SK-N-SH (cell line): ENCODE measurements around the gene RILPL2. TPM values are rescaled to one million over a fixed set of nuclear protein-coding genes. Genes with fewer than 3 reads are reported as not detected.

Experiments used
- CTCF ChIA-PET: fragments of 300-600, 350-600 bp; formaldehyde crosslinking; extraction: SDS; loops from one replicate; lab custom pipeline; 2021; lab: Yijun Ruan, JAX
- POLR2A ChIA-PET: fragments of 350-600 bp; sonication (Branson Sonifier 250); formaldehyde crosslinking; extraction: SDS; loops from one replicate; lab custom pipeline; 2020; ENCODE audit warnings: antibody characterized with exemption, inconsistent platforms; lab: Yijun Ruan, JAX
- DNase-seq: peaks from one replicate; pipeline ENCODE4 v3.0.0; 2012
- H2AFZ ChIP-seq: fragments of 200-600 bp; sonication (generic); 2 replicates; pipeline ENCODE4 v1.8.1; 2016; ENCODE audit warnings: antibody characterized with exemption, mild to moderate bottlenecking, low read depth
- H3F3A ChIP-seq: fragments of 200-600 bp; sonication (generic); replicated peaks from 2 replicates; pipeline ENCODE3; 2016; ENCODE audit warnings: antibody characterized with exemption, mild to moderate bottlenecking; ENCODE audit not compliant: insufficient read depth
- H3K27ac ChIP-seq, 2 experiments: fragments of 200-500 bp in 1 of 2; fragments of 200-600 bp in 1 of 2; sonication (Bioruptor generic) in 1 of 2; sonication (generic), shearing (Covaris generic) in 1 of 2; 2 replicates each; pipeline versions ENCODE4 v1.5.1 to v1.6.1; 2014 to 2016; ENCODE audit warnings: low read depth in 2 of 2, inconsistent platforms in 1 of 2, low read length in 1 of 2, mild to moderate bottlenecking in 1 of 2, mixed read lengths in 1 of 2
- H3K27me3 ChIP-seq: fragments of 200-600 bp; sonication (generic), shearing (Covaris generic); 2 replicates; pipeline ENCODE4 v1.6.1; 2016; ENCODE audit warnings: mixed run types; ENCODE audit not compliant: insufficient read depth
- H3K36me3 ChIP-seq, 2 experiments: fragments of 200-500 bp in 1 of 2; fragments of 200-600 bp in 1 of 2; sonication (Bioruptor generic) in 1 of 2; sonication (generic) in 1 of 2; replicated peaks in 1 of 2; 2 replicates each; pipeline versions ENCODE3 to v1.5.1; 2014 to 2016; ENCODE audit warnings: low read length in 1 of 2, mild to moderate bottlenecking in 1 of 2; ENCODE audit not compliant: insufficient read depth in 2 of 2, control insufficient read depth in 1 of 2
- H3K4me1 ChIP-seq, 2 experiments: fragments of 200-500 bp in 1 of 2; fragments of 200-600 bp in 1 of 2; sonication (Bioruptor generic) in 1 of 2; sonication (generic), shearing (Covaris generic) in 1 of 2; 2 replicates each; pipeline versions ENCODE4 v1.5.1 to v1.6.1; 2014 to 2016; ENCODE audit warnings: low read depth in 1 of 2, low read length in 1 of 2, mixed run types in 1 of 2; ENCODE audit not compliant: insufficient read depth in 2 of 2, control insufficient read depth in 1 of 2
- H3K4me2 ChIP-seq: fragments of 200-600 bp; sonication (generic), shearing (Covaris generic); 2 replicates; pipeline ENCODE4 v1.6.1; 2017; ENCODE audit warnings: mixed run types
- H3K4me3 ChIP-seq, 2 experiments: fragments of 200-500 bp in 1 of 2; fragments of 200-600 bp in 1 of 2; sonication (Bioruptor generic) in 1 of 2; sonication (generic), shearing (Covaris generic) in 1 of 2; 2 replicates each; pipeline versions ENCODE4 v1.5.1 to v1.8.1; 2014 to 2016; ENCODE audit warnings: low read depth in 2 of 2, inconsistent platforms in 1 of 2, low read length in 1 of 2, mild to moderate bottlenecking in 1 of 2, mixed read lengths in 1 of 2, moderate library complexity in 1 of 2
- H3K79me2 ChIP-seq: fragments of 200-600 bp; sonication (generic); 2 replicates; pipeline ENCODE4 v1.8.1; 2017; ENCODE audit warnings: mild to moderate bottlenecking; ENCODE audit not compliant: insufficient read depth
- H3K9ac ChIP-seq: fragments of 200-600 bp; sonication (generic); 2 replicates; pipeline ENCODE4 v1.6.1; 2017; ENCODE audit warnings: mixed run types
- H3K9me2 ChIP-seq: fragments of 200-600 bp; sonication (generic); 2 replicates; pipeline ENCODE4 v1.6.1; 2017; ENCODE audit warnings: mixed run types
- H3K9me3 ChIP-seq: fragments of 200-600 bp; sonication (generic); 2 replicates; pipeline ENCODE4 v1.6.1; 2017; ENCODE audit warnings: mixed run types, mild to moderate bottlenecking, moderate library complexity
- H4K20me1 ChIP-seq: fragments of 200-600 bp; sonication (generic); 2 replicates; pipeline ENCODE4 v1.6.1; 2017; ENCODE audit warnings: mild to moderate bottlenecking, mixed run types; ENCODE audit not compliant: insufficient read depth
- CHD2 ChIP-seq: fragments of 150-350 bp; IDR thresholded peaks from 2 replicates; pipeline ENCODE4 v1.6.1; 2018; ENCODE audit warnings: low read length; ENCODE audit not compliant: partially characterized antibody
- FOSL2 ChIP-seq: IDR thresholded peaks from 2 replicates; pipeline ENCODE4 v1.4.0; 2012; ENCODE audit warnings: low read depth, mild to moderate bottlenecking, moderate library complexity, borderline replicate concordance
- PBX3 ChIP-seq: IDR thresholded peaks from 2 replicates; pipeline ENCODE4; 2012
- RCOR1 ChIP-seq: fragments of 150-350 bp; IDR thresholded peaks from 2 replicates; pipeline ENCODE4 v1.6.1; 2017; ENCODE audit warnings: antibody characterized with exemption, low read length
- REST ChIP-seq: IDR thresholded peaks from 2 replicates; pipeline ENCODE4 v1.6.1; 2012; ENCODE audit warnings: mild to moderate bottlenecking, low read depth, low read length, moderate library complexity
- SIN3A ChIP-seq: IDR thresholded peaks from 2 replicates; pipeline ENCODE4 v1.6.1; 2012; ENCODE audit warnings: low read depth, mild to moderate bottlenecking, low read length, moderate library complexity, borderline replicate concordance
- TAF1 ChIP-seq: IDR thresholded peaks from 2 replicates; pipeline ENCODE4 v1.6.1; 2012; ENCODE audit warnings: low read depth, mild to moderate bottlenecking, low read length, moderate library complexity, borderline replicate concordance
- TEAD4 ChIP-seq: IDR thresholded peaks from 2 replicates; pipeline ENCODE4 v1.4.0; 2012; ENCODE audit warnings: mild to moderate bottlenecking, borderline replicate concordance; ENCODE audit not compliant: insufficient read depth
- YY1 ChIP-seq: IDR thresholded peaks from 2 replicates; pipeline ENCODE4 v1.4.0; 2012; ENCODE audit warnings: low read depth, mild to moderate bottlenecking
- WGBS: methylation state at CpG from one replicate; pipeline ENCODE4 v1.1.6; 2017; ENCODE audit warnings: low lambda C conversion rate; 5-methylcytosine and 5-hydroxymethylcytosine counted together
- polyA plus RNA-seq, 3 experiments: library from polyadenylated mRNA; depleted of rRNA; stranded (reverse); fragments of >200 nt; gene quantifications; 2 replicates each; pipeline ENCODE4 v1.2.3, GENCODE V29; 2012

Gene RILPL2
- polyA plus RNA-seq, 1 of the 3 experiments (the other 2 are of a cell fraction) = 5.0 TPM

- TF ChIP-seq FOSL2 = no peak
These were observed 37.2 kb downstream of the RILPL2 start (continued) for GRCh38 chr12:123399255-123399617.

- Histone ChIP-seq H3K9me3 (no peaks in the 10 kb centered on the region), H3K27me3 (no peaks in the 10 kb centered on the region), H2AFZ (no peak overlapping the region), H3K9me2 (no peaks in the 10 kb centered on the region), H4K20me1 (peaks cover 54% of the 10 kb centered on the region), H3K27ac (no peak overlapping the region), H3K4me2 (no peak overlapping the region), H3K4me1 (no peaks in the 10 kb centered on the region), H3K4me3 (no peak overlapping the region), H3F3A (peaks cover 4% of the 10 kb centered on the region), H3K36me3 (peaks cover 49 to 54% of the 10 kb centered on the region in 2 experiments), H3K9ac (no peak overlapping the region), H3K79me2 (peaks cover 94% of the 10 kb centered on the region)
- DNase-seq = no peak
- POLR2A ChIA-PET = no interaction called here
- CTCF ChIA-PET = interaction anchor here (0.6 to 1.9 kb wide), 3 partner anchors 8 to 184 kb away, joined by 3 to 8 read pairs (median 3); no protein-coding TSS in a partner anchor
- TF ChIP-seq TEAD4 (no peak), REST (no peak), CHD2 (no peak), RCOR1 (no peak), PBX3 (no peak), TAF1 (no peak), YY1 (no peak)
- WGBS = 98% methylated on average over 13 of the region's 14 CpGs
These were observed 37.8 kb downstream of the RILPL2 start for GRCh38 chr12:123398550-123399254.

GRCh38 chr12:123398177-123398549 is 38.3 kb downstream of the RILPL2 start:
- no peak for DNase-seq
- no peaks in the 10 kb centered on the region for H3K9me3 ChIP-seq
- no peak for TF ChIP-seq SIN3A
- ChIA-PET CTCF (interaction anchor here (0.6 to 1.9 kb wide), 3 partner anchors 8 to 184 kb away, joined by 3 to 8 read pairs (median 3); no protein-coding TSS in a partner anchor), POLR2A (no interaction called here)
- H3K9ac ChIP-seq = no peak overlapping the region
- no peaks in the 10 kb centered on the region for H3K9me2 ChIP-seq
- peaks cover 94% of the 10 kb centered on the region for H3K79me2 ChIP-seq
- H3K4me2 ChIP-seq = no peak overlapping the region
- H3K4me3 ChIP-seq = no peak overlapping the region
- H3K4me1 ChIP-seq = no peaks in the 10 kb centered on the region
- H3K27me3 ChIP-seq = no peaks in the 10 kb centered on the region
- H4K20me1 ChIP-seq = peaks cover 54% of the 10 kb centered on the region
- WGBS = 95% methylated on average over 10 of the region's 10 CpGs
- H3F3A ChIP-seq = peaks cover 9% of the 10 kb centered on the region
- H3K27ac ChIP-seq = no peak overlapping the region
- no peak overlapping the region for H2AFZ ChIP-seq
- H3K36me3 ChIP-seq = peaks cover 48 to 49% of the 10 kb centered on the region in 2 experiments
